ENCODE data around the gene KLHL26. TPM values are rescaled to one million over a fixed set of nuclear protein-coding genes. Genes with fewer than 3 reads are reported as not detected.

Gene KLHL26
- total RNA-seq, 1 experiment from 2014 or later: 8.4 TPM

DNA sequence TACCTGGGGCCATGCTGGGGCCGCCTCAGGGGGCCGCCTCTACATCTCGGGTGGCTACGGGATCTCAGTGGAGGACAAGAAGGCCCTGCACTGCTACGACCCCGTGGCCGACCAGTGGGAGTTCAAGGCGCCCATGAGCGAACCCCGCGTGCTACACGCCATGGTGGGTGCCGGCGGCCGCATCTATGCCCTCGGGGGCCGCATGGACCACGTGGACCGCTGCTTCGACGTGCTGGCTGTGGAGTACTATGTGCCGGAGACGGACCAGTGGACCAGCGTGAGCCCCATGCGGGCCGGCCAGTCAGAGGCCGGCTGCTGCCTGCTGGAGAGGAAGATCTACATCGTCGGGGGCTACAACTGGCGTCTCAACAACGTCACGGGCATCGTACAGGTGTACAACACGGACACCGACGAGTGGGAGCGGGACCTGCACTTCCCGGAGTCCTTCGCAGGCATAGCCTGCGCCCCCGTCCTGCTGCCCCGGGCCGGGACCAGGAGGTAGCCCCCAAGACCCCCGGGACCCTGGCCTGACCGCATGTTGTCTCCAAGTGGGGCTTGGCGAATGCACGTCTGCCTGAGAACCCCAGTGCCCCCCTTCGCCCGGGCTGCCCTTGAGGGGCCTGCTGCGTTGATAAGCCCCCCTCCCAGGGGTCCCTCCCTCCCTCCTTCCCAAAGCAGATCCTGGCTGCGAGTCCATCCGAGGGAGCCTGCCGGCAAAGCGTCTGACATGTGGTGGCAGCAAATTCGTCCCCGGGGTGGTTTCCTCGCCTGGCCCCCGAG, 32.1 kb downstream of the KLHL26 start:
- TF ChIP-seq, protein P1, sequence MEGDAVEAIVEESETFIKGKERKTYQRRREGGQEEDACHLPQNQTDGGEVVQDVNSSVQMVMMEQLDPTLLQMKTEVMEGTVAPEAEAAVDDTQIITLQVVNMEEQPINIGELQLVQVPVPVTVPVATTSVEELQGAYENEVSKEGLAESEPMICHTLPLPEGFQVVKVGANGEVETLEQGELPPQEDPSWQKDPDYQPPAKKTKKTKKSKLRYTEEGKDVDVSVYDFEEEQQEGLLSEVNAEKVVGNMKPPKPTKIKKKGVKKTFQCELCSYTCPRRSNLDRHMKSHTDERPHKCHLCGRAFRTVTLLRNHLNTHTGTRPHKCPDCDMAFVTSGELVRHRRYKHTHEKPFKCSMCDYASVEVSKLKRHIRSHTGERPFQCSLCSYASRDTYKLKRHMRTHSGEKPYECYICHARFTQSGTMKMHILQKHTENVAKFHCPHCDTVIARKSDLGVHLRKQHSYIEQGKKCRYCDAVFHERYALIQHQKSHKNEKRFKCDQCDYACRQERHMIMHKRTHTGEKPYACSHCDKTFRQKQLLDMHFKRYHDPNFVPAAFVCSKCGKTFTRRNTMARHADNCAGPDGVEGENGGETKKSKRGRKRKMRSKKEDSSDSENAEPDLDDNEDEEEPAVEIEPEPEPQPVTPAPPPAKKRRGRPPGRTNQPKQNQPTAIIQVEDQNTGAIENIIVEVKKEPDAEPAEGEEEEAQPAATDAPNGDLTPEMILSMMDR (conservative IDR thresholded peaks at IDR 0.05; ENCODE audit: low read depth, low read length): no peak
- TF ChIP-seq EZH2phosphoT487 (IDR thresholded peaks at IDR 0.05; ENCODE audit: borderline replicate concordance, low read length) (no peak), EZH2 (IDR thresholded peaks at IDR 0.05; ENCODE audit: low read length, unreplicated experiment) (no peak)
- Histone ChIP-seq H3K4me3 (ENCODE audit: low read length) (no peak overlapping the region), H3K9me3 (ENCODE audit: low read length) (no peaks in the 10 kb centered on the region), H2AFZ (ENCODE audit: low read length) (no peak overlapping the region), H3K79me2 (ENCODE audit: low read length) (no peaks in the 10 kb centered on the region), H3K9me2 (replicated peaks; ENCODE audit: low read length) (no peaks in the 10 kb centered on the region), H3K27me3 (ENCODE audit: low read length) (no peaks in the 10 kb centered on the region), H3K27ac (ENCODE audit: low read length) (no peak overlapping the region), H3K4me2 (ENCODE audit: low read length) (no peak overlapping the region), H4K20me1 (ENCODE audit: low read length) (no peaks in the 10 kb centered on the region), H3K4me1 (ENCODE audit: insufficient read depth, low read length) (no peaks in the 10 kb centered on the region), H3K9ac (ENCODE audit: low read length) (no peak overlapping the region), H3K36me3 (ENCODE audit: low read depth, low read length) (no peaks in the 10 kb centered on the region), H3F3A (ENCODE audit: low read length, unreplicated experiment) (no peaks in the 10 kb centered on the region)
- intact Hi-C loops (cut with micrococcal nuclease): no loop called here
- no TSS peak for BruUV-seq (replicated peaks)
- DNase-seq (no peak), ATAC-seq (no peak)
- POLR2A ChIA-PET (ENCODE audit: unreplicated experiment): no interaction called here
- CTCF ChIA-PET: no interaction called here

DNA sequence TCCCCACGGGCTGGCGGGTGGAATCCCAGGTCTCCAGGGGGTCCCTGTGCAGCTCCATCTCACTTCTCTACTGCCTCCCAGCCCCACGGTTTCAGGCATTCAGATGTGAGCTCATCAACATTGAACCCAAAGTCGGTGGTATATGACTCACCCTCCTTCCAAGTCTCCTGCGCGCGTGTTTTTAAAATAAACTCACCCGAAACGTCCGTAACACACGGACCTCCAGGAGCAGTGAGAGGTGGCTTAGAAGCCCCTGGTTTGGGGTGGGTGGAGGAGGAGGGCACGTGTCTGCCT, 32.6 kb downstream of the KLHL26 start:
- Histone ChIP-seq H4K20me1 (ENCODE audit: low read length) (no peaks in the 10 kb centered on the region), H3K4me3 (ENCODE audit: low read length) (no peak overlapping the region), H3K9me2 (replicated peaks; ENCODE audit: low read length) (no peaks in the 10 kb centered on the region), H3K36me3 (ENCODE audit: low read depth, low read length) (no peaks in the 10 kb centered on the region), H3K27me3 (ENCODE audit: low read length) (no peaks in the 10 kb centered on the region), H3K4me1 (ENCODE audit: insufficient read depth, low read length) (no peaks in the 10 kb centered on the region), H3F3A (ENCODE audit: low read length, unreplicated experiment) (no peaks in the 10 kb centered on the region), H3K9ac (ENCODE audit: low read length) (no peak overlapping the region), H3K27ac (ENCODE audit: low read length) (no peak overlapping the region), H3K9me3 (ENCODE audit: low read length) (no peaks in the 10 kb centered on the region), H2AFZ (ENCODE audit: low read length) (no peak overlapping the region), H3K79me2 (ENCODE audit: low read length) (no peaks in the 10 kb centered on the region), H3K4me2 (ENCODE audit: low read length) (no peak overlapping the region)
- TF ChIP-seq EZH2 (IDR thresholded peaks at IDR 0.05; ENCODE audit: low read length, unreplicated experiment) (no peak), EZH2phosphoT487 (IDR thresholded peaks at IDR 0.05; ENCODE audit: borderline replicate concordance, low read length) (no peak)
- TF ChIP-seq, protein P1 (conservative IDR thresholded peaks at IDR 0.05; ENCODE audit: low read depth, low read length): no peak
- no peak for DNase-seq
- ATAC-seq: no peak
- POLR2A ChIA-PET (ENCODE audit: unreplicated experiment): no interaction called here
- intact Hi-C loops (cut with micrococcal nuclease): no loop called here
- CTCF ChIA-PET: no interaction called here
- no TSS peak for BruUV-seq (replicated peaks)

DNA sequence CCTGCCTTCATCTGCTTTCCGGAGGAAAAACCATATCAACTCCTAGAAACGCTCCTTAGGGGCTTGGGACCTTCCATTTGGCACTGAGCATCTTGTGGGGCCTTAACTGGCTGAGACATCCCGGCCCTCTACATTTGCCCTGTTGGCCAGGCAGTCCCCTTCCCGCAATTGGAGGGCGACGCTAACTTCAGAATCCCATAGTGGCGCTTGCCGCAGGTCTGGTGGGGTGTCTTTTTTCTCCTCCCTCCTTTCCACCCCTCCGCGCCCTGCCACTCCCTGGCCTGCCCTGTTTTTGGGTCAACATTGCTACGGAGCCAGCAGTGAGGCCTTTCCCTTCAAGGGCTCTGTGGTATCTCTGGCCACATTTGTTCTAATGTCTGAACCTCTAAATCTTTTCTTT, 33.1 kb downstream of the KLHL26 start:
- H2AFZ ChIP-seq (ENCODE audit: low read length): no peak overlapping the region

More for the DNA sequence above, 33.1 kb downstream of the KLHL26 start:
- Histone ChIP-seq H3K36me3 (ENCODE audit: low read depth, low read length) (no peaks in the 10 kb centered on the region), H3K9me2 (replicated peaks; ENCODE audit: low read length) (no peaks in the 10 kb centered on the region), H3K27ac (ENCODE audit: low read length) (no peak overlapping the region), H4K20me1 (ENCODE audit: low read length) (no peaks in the 10 kb centered on the region), H3K9ac (ENCODE audit: low read length) (no peak overlapping the region), H3K4me2 (ENCODE audit: low read length) (no peak overlapping the region), H3K4me1 (ENCODE audit: insufficient read depth, low read length) (no peaks in the 10 kb centered on the region), H3K9me3 (ENCODE audit: low read length) (no peaks in the 10 kb centered on the region), H3K79me2 (ENCODE audit: low read length) (no peaks in the 10 kb centered on the region), H3K27me3 (ENCODE audit: low read length) (no peaks in the 10 kb centered on the region), H3K4me3 (ENCODE audit: low read length) (no peak overlapping the region), H3F3A (ENCODE audit: low read length, unreplicated experiment) (no peaks in the 10 kb centered on the region)
- ChIA-PET CTCF (no interaction called here), POLR2A (ENCODE audit: unreplicated experiment) (no interaction called here)
- no peak for TF ChIP-seq EZH2phosphoT487 (IDR thresholded peaks at IDR 0.05; ENCODE audit: borderline replicate concordance, low read length)
- TF ChIP-seq, protein P1 (conservative IDR thresholded peaks at IDR 0.05; ENCODE audit: low read depth, low read length): no peak
- no peak for TF ChIP-seq EZH2 (IDR thresholded peaks at IDR 0.05; ENCODE audit: low read length, unreplicated experiment)
- intact Hi-C loops (cut with micrococcal nuclease): no loop called here
- ATAC-seq: no peak
- DNase-seq: no peak
- BruUV-seq (replicated peaks): no TSS peak
